ENCODE results near the gene ZFP3. TPM values are rescaled to one million over a fixed set of nuclear protein-coding genes. Genes with fewer than 3 reads are reported as not detected.
"Not testable (repeated sequence)": the region's sequence is repeated elsewhere in the genome, so short reads cannot be mapped to it uniquely, and the experiment has no call there.

Gene ZFP3
- total RNA-seq, 1 donor from 2014 or later = 12.6 TPM

DNA sequence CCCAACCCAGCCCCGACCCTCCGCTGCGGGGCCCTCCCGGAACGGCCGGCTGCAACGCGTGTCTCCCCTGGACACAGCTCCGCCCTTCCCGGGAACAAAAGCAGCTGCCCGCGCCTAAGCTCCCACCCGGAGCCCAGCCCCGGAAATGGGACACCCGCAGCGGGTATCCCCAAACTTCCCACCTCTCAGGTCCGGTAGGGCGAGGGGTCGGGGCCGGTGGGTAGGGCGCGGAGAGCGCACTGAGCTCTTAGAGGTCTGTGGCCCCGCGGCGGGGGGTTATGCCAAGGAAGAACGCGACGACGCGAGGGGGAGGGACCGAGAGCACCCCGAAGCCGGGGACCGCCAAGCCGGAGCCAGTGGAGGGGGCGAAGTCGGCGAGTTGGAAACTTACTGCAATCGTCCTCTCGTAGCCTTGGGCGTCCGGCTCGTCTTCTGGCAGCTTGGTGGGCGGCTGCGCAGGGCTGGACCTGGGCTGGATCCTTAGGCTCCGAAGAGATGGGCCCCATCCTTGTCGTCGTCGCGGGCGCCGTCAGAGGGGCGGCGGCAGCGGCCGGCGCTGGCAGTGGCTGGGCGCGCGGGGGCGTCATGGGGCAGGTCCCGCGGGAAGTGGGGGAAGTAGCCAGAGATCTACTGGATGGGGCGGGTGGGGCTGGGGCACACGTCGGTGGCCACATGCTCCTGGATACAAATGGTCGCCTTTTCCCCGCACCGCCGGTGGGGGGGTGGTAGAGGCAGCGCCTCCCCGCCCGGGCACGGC is 44.5 kb downstream of the ZFP3 start:
- intact Hi-C loops (cut with DNase I) = no loop called here
- DNase-seq (ENCODE audit: low spot score) = no peak

DNA sequence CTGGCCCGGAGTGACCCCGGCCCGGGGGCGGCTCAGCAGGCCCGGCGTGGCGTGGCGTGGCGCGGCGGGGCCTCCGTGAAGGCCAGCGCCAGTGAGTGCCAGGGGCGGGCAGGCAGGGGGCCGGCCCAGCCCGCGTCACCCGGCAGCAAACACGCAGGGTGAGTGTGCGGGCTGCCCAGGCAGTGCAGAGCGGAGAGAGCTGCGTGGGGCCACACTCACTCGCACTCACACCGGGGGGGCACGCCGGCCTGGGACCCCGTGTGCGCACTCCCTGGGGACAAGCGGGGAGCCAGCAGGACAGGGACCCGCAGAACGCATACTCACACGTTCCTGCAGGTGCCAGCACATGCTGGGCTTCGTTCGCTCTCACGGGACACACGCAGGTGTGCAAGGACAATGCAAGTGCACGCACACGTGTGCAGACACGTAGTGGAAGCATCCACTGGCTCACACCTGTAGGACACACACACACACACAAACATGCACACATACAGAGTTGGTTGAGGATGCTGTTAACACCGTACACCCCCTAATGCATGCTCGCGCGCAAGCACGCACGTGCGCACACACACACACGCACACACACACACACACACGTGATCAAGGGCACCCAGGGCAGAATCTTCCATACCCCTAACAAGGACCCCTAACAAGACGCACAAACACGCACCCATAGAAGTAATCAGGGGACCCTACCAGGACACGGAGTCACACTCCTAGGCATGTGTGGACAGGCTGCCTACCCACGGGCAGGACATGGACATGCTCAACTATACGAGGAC is 45.3 kb downstream of the ZFP3 start:
- DNase-seq (ENCODE audit: low spot score) = no peak
- intact Hi-C loops (cut with DNase I) = no loop called here

DNA sequence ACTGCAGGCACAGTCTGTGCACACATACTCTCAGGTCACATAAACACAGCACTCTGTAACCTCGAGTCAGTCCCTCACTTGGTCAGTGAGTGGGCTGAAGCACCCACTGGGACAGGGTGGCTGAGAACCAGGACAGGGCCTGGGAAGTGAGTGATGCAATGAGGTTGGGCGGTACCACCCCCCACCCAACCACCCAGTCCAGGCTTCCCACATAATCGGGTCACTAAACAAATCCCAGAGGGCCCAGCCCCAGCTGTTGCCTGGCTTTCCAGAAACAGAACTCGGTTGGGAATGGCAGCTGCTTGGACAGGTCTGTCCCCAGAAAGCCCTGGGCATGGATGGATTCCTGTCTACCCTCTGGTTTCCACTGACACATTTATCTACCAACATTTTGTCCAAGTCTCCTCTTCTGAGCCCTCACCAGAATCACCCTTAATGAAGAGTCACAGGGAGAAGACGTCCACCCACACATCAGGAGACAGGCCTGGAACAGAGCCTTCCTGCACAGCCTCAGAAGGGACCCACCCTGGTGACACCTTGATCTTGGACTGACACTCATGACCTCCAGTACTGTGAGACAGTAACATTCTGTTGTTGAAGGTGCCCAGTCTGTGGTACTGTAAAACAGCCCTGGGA is 46.0 kb downstream of the ZFP3 start:
- DNase-seq (ENCODE audit: low spot score); intact Hi-C loops (cut with DNase I): not testable (repeated sequence)

DNA sequence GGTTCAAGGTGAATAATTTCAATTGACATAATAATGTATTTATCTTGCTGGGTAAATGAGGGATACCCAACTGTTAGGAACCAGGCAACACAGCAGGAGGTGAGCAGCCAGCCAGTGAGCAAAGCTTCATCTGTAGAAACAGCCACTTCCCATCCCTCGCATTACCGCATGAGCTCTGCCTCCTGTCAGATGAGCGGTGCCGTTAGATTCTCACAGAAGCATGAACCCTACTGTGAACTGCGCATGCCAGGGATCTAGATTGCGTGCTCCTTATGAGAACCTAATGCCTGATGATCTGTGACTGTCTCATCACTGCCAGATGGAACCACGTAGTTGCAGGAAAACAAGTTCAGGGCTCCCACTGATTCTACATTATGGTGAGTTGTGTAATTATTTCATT is 46.6 kb downstream of the ZFP3 start:
- DNase-seq (ENCODE audit: low spot score); intact Hi-C loops (cut with DNase I): not testable (repeated sequence)

DNA sequence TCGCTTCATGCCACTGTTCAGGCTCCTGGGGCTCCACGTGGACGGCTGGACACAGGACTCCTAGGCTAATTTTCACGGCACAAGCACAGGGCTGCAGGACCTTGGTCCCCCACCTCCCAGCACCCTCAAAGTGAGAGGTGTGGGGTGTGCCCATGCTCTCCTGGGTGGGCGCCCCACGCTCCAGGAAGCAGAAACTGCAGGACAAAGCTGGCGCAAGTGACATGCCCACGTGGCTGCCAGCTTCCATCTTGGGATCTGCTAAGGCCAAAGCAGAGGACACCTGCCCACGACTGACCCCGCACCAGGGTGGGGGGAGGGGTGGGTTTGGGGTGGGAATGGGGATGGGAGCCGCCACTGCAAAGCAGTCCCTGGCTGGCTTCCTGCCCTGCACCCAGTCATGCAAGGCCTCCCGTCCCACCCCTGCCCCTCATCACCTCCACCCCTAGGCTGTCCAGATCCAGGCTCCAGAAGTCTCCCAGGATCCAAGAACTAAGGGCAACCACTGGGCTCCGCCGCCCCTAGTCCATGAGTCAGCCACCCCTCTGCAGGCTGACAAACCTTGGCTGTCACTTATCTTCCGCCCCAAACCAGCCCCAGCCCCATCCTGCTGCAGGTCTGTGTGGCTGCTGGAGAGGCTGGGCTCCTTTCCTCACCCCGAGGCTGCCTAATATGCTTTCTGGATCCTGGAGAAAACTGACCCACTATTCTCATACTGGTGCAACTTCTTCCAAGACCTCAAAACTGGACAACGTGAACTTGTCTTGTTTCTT is 48.6 kb downstream of the ZFP3 start:
- no peak for DNase-seq (ENCODE audit: low spot score)
- intact Hi-C loops (cut with DNase I) = no loop called here

DNA sequence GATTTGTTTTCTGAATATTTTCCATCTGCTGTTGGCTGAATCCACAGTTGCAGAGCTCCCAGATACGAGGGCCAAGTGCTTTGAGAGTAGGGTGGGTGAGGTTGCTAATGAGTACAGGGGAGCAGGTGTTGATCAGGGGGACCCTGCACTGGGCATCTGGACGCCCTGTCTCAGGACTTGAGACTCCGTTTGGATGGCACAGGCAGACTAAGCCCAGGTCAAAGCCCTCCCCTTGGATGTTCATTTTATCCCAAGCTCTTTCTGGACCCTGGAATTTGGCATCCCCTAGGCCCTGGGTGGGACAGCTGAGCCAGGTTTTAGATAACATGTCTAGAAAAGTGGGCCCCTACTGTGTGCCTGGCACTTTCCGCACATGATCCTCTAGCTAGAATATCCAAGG is 49.6 kb downstream of the ZFP3 start:
- intact Hi-C loops (cut with DNase I) = no loop called here
- no peak for DNase-seq (ENCODE audit: low spot score)

DNA sequence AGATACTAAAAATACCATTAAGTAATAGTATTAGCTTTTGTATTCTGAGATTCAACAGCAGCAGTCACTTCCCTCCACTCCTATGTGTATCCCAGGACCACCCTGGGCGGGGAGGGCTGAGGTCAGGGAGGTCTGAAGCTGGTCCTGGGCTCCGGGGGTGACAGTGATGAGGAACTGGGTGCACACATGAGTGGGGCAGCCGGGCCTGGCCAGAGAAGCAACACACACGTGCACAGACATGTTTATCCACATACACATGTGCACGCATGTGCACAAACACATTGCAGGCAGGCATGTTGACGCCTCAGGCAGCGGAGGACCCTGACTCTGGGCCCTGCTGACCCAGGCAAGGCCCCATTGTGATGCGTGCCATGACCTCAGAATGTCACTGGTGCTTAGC is 50.1 kb downstream of the ZFP3 start:
- DNase-seq (ENCODE audit: low spot score); intact Hi-C loops (cut with DNase I): not testable (repeated sequence)

DNA sequence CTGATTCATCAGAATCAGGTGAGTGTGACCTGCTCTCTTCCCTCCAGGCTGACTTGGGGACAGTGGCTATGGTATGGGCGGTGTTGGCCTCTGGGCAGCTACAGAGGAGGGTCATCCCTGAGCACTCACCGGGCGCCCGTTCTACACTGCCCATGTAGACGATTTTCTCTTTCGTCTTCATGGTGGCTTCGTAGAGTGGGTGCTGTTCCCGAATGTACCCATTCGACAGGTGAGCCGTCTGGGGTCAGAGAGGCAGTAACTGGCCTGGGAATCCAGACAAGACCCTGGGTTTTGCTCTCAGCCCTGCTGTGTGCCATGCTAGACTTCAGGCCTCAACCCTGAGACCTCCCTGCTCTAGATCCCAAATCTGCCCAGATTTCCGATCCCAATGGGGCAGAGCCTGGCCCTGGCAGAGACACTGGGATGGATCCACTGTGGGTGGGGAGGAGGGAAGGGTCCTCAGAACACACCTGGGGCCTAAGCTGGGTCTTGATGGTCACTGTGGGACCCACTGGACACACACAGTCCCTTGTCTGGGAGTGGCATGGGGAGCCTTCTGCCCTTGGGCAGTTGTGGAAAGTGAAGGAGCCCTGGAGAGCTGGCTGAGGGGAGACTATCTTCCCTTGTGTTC is 50.8 kb downstream of the ZFP3 start:
- no peak for DNase-seq (ENCODE audit: low spot score)

DNA sequence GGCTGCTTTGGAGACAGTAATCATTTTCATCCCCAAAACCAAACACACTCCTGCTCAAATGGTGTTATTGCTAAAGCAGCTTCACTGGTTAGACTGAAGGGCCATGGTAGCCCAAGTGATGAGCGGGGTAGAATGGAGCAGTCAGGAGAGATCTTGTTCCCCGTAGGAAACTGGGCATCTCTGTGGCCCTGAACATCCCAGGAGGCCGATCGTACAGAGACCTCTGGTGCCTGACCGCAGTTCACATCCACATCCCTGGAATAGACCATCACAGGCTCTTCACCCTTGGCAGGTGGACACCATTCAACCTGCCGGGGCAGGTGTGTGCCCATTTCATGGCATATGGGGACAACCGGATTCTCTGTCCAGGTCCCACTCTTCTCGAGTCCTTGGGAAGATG is 51.5 kb downstream of the ZFP3 start:
- DNase-seq (ENCODE audit: low spot score); intact Hi-C loops (cut with DNase I): not testable (repeated sequence)

More for the DNA sequence above, 50.8 kb downstream of the ZFP3 start:
- intact Hi-C loops (cut with DNase I) = no loop called here

DNA sequence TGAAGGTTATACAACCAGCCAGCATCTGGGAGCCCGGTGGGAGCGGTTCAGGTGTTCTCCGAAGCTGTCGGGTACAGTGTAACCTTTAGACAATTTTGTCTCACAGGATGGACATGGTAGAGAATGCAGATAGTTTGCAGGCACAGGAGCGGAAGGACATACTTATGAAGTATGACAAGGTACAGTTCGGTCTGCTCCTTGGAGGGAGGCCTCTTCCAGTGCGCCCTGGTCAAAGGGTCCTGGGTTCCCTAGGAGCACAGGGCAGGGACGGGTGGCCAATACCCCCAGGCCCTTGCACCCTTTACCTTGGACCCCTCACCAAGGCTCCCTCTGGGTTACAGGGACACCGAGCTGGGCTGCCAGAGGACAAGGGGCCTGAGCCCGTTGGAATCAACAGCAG is 52.0 kb downstream of the ZFP3 start:
- DNase-seq (ENCODE audit: low spot score); intact Hi-C loops (cut with DNase I): not testable (repeated sequence)

DNA sequence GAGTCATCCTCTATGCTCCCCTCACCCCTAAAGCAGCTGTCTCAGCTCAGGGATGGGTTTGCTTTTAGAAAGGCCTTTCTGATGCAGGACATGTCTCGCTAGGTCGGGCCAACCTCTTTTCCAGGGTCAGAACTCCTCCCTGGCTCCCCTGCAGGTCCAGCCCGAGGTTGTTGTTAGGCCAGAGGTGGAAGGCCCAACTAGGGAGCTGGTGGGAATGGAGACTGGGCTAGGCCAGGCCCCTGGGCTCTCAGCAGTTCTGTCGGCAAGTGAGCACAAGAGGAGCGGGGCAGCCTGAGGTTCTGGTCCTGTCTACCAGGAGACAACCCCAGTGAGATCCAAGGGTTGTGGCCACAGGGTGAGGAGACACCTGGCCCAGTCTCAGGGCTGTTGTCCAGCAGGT is 52.4 kb downstream of the ZFP3 start:
- DNase-seq (ENCODE audit: low spot score); intact Hi-C loops (cut with DNase I): not testable (repeated sequence)

DNA sequence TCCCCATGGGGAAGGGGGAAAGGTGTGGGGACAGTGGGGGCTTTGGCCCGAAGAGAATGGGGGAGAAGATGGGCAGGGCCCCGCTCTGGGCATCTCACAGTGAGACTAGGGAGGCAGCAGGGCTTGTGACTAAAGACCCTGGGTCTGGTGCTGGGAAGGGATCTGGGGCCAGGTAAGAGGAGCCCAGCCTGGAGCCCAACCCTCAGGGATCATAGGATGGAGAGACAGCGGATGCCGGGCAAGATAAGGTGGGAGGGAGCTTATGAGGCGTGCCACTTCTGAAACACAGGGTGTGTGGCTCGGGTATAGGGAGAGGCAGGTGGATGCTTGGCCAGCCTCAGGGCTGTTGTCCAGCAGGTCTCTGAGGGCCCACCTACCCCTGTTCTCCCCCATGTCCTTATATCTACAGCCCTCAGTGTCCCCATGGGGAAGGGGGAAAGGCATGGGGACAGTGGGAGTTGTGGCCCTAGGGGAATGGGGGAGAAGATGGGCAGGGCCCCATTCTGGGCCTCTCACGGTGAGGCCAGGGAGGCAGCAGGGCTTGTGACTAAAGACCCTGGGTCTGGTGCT is 53.0 kb downstream of the ZFP3 start:
- intact Hi-C loops (cut with DNase I) = no loop called here
- DNase-seq (ENCODE audit: low spot score) = no peak

DNA sequence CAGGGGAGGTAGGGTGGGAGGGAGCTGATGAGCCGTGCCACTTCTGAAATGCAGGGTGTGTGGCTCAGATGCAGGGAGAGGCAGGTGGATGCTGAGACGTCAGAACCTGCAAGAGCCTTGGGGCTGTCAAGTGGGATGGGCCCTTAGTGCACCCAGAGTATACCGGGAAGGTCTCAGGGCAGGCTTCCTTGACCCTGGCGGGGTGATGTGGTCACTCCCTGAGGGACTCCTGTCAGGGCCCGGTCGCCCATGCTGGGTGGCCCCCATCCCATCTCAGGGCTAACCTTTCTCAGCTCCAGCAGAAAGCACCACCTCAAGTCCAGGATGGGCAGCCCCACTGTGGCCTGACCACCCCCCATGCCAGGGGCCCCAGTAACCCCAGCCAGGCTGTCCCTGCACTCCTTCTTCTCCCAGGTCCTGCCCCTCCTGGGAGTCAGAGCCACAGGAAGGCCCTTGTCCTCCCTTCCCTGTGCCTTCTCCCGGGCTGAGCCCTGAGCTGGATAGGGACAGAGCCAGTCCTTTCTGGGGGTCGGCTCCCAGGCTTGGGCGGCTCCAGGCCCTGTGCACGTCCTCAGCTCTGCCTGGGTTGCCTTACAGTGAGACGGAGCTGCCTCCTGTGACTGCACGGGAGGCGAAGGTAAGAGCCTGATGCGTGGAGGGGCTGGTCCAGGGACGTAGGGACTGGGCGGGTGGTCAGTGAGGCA is 53.7 kb downstream of the ZFP3 start:
- intact Hi-C loops (cut with DNase I) = not testable (repeated sequence)

DNA sequence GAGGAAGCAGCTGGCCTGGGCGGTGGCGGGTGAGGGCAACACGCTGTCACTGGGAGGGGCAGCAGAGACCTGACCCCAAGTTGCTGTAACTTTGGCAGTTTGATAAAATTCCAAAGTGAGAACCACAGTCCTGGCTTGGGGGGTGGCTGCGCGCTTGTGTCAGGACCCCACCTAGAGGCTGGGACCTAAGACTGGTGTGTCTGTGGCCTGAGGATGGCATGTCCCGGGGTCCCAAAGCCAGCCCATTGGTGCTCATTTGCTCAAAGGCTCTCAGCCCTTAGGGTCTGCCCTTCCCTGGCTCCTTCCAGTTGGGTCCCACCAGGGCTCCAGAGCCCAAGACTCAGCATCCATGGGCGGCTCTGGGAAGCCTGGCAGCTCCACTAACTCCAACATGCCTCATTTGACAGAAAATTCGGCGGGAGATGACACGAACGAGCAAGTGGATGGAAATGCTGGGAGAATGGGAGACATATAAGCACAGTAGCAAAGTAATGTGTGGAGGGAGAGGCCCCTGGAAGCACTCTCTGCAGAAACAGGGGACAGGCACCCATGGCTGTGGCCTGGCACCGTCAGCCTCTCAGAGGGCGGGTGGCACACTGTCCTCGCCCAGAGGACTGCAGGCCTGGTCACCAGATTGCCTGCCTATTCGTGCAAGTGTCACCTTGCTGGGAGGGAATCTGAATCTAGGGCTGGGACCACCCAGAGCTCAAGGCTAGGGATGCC is 54.4 kb downstream of the ZFP3 start:
- DNase-seq (ENCODE audit: low spot score); intact Hi-C loops (cut with DNase I): not testable (repeated sequence)

More for the DNA sequence above, 53.7 kb downstream of the ZFP3 start:
- DNase-seq (ENCODE audit: low spot score) = not testable (repeated sequence)

DNA sequence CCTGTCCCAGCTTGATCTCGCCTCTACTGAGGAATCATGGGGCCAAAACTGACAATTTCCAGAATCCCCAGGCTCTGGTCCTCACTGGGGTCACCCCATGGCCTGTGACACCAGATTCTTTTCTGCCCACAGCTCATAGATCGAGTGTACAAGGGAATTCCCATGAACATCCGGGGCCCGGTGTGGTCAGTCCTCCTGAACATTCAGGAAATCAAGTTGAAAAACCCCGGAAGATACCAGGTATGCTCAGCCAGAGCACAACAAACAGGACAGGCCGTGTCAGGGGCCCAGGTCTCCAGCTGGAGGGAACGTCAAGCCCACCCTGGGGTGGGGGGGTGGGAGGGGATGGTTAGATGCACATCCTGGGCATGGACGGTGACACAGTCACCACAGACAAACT is 55.0 kb downstream of the ZFP3 start:
- DNase-seq (ENCODE audit: low spot score) = no peak
- intact Hi-C loops (cut with DNase I) = no loop called here

DNA sequence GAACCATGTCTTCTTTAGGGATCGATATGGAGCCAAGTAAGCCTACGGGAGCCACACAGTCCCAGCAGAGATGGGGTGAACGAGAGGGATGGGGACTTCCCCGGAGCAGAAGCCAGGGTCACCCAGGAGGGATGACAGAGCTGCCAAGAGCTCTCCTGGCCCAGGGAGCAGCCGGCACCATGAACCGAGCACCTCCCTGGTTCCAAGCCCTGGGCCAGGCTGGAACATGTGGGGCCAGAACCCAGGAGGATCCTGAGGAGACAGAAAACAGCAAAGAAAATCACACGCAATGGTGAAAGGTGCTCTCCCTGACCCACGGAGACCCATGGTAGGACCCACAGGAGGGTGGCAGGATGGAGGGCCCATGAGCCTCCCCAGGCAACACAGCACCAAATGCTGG is 55.7 kb downstream of the ZFP3 start:
- DNase-seq (ENCODE audit: low spot score); intact Hi-C loops (cut with DNase I): not testable (repeated sequence)

DNA sequence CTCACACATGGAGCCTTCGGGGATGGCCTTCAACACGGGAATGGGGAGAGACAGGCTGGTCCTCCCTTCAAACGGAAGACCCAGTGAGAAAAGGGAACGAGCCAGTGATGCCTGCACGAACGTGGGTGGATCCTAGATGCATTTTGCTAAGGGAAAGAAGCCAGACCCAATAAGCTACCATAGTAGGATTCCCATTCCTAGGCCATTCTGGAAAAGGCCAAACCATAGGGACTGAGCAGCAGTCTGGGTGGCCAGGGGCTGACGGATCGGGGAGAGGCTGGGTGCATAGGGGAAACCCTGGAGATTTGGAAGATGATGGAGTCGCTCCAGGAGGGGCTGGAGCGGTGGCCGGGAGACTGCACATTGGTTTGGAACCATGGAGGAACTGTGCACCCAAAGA is 56.3 kb downstream of the ZFP3 start:
- intact Hi-C loops (cut with DNase I); DNase-seq (ENCODE audit: low spot score): not testable (repeated sequence)
